WTC11 (cell line): Measurements from ENCODE around the gene NPEPL1. TPM values are rescaled to one million over a fixed set of nuclear protein-coding genes. Genes with fewer than 3 reads are reported as not detected.

ENCODE experiments used
- ATAC-seq: fragments of 200-7000 bp; cut with Tn5 transposase; 2 replicates; pipeline ENCODE4 v1.10.0; 2021; ENCODE audit warnings: mild to moderate bottlenecking, moderate library complexity
- CTCF ChIA-PET: fragments of 300-600 bp; sonication (Branson Sonifier 250); formaldehyde crosslinking; loops from one replicate; lab custom pipeline; 2021; ENCODE audit warnings: antibody characterized with exemption; lab: Charles Lee
- POLR2A ChIA-PET: fragments of 350-600 bp; sonication (Branson Sonifier 250); formaldehyde crosslinking; loops from one replicate; lab custom pipeline; 2021; ENCODE audit warnings: antibody characterized with exemption; lab: Charles Lee
- DNase-seq: peaks from one replicate; pipeline ENCODE4 v3.0.0; 2021; ENCODE audit warnings: low spot score
- H3K27ac Mint-ChIP-seq: 2 replicates; pipeline ENCODE4 v1.8.0; 2021; ENCODE audit warnings: mixed read lengths
- H3K27me3 Mint-ChIP-seq: 2 replicates; pipeline ENCODE4 v1.8.0; 2021; ENCODE audit warnings: low read depth, mild to moderate bottlenecking, moderate library complexity, mixed read lengths
- H3K36me3 Mint-ChIP-seq: 2 replicates; pipeline ENCODE4 v1.8.0; 2021; ENCODE audit warnings: mixed read lengths
- H3K4me1 Mint-ChIP-seq: 2 replicates; pipeline ENCODE4 v1.8.0; 2022; ENCODE audit warnings: mixed read lengths
- H3K4me3 Mint-ChIP-seq: 2 replicates; pipeline ENCODE4 v1.8.0; 2021; ENCODE audit warnings: mild to moderate bottlenecking, moderate library complexity, mixed read lengths
- H3K9me3 Mint-ChIP-seq: 2 replicates; pipeline ENCODE4 v1.8.0; 2021; ENCODE audit warnings: mixed read lengths
- KAT7 ChIP-seq: sonication (generic); formaldehyde crosslinking; IDR thresholded peaks from 2 replicates; pipeline ENCODE4 v1.8.1; 2023; ENCODE audit warnings: missing genetic modification reagents, mild to moderate bottlenecking, borderline replicate concordance
- MYBL2 ChIP-seq: sonication (generic); formaldehyde crosslinking; IDR thresholded peaks from 2 replicates; pipeline ENCODE4 v1.8.1; 2023; ENCODE audit warnings: mild to moderate bottlenecking, moderate library complexity, missing genetic modification reagents
- NFATC4 ChIP-seq: fragments of 250-450 bp; sonication (Bioruptor Pico); IDR thresholded peaks from 2 replicates; pipeline ENCODE4 v1.9.0; 2021; ENCODE audit warnings: mild to moderate bottlenecking
- NFYB ChIP-seq: sonication (generic); formaldehyde crosslinking; conservative IDR thresholded peaks from 2 replicates; pipeline ENCODE4 v1.8.0; 2022; ENCODE audit warnings: low read depth, missing genetic modification reagents
- NR2C2 ChIP-seq: sonication (generic); formaldehyde crosslinking; IDR thresholded peaks from 2 replicates; pipeline ENCODE4 v1.8.0; 2022; ENCODE audit warnings: mild to moderate bottlenecking, missing genetic modification reagents
- PRDM15 ChIP-seq: sonication (generic); formaldehyde crosslinking; IDR thresholded peaks from 2 replicates; pipeline ENCODE4 v1.8.0; 2022; ENCODE audit warnings: missing genetic modification reagents
- RORB ChIP-seq: fragments of 250-450 bp; sonication (Bioruptor Pico); IDR thresholded peaks from 2 replicates; pipeline ENCODE4 v1.9.0; 2021; ENCODE audit warnings: mild to moderate bottlenecking
- SP1 ChIP-seq: sonication (generic); formaldehyde crosslinking; conservative IDR thresholded peaks from 2 replicates; pipeline ENCODE4 v1.8.1; 2022; ENCODE audit warnings: missing genetic modification reagents
- TCF7 ChIP-seq: sonication (generic); formaldehyde crosslinking; IDR thresholded peaks from 2 replicates; pipeline ENCODE4 v1.8.0; 2022; ENCODE audit warnings: mild to moderate bottlenecking, low read depth, missing genetic modification reagents, moderate library complexity
- TEAD4 ChIP-seq: sonication (generic); formaldehyde crosslinking; IDR thresholded peaks from 2 replicates; pipeline ENCODE4 v1.8.0; 2022; ENCODE audit warnings: mild to moderate bottlenecking, missing genetic modification reagents
- ZMAT4 ChIP-seq: fragments of 250-450 bp; sonication (Bioruptor Pico); IDR thresholded peaks from 2 replicates; pipeline ENCODE4 v1.9.0; 2021; ENCODE audit warnings: mild to moderate bottlenecking
- ZNF219 ChIP-seq: sonication (generic); formaldehyde crosslinking; IDR thresholded peaks from 2 replicates; pipeline ENCODE4 v1.8.0; 2023; ENCODE audit warnings: missing genetic modification reagents, mild to moderate bottlenecking, borderline replicate concordance
- ZNF281 ChIP-seq: sonication (generic); formaldehyde crosslinking; IDR thresholded peaks from 2 replicates; pipeline ENCODE4 v1.8.0; 2023; ENCODE audit warnings: mild to moderate bottlenecking, missing genetic modification reagents
- ZNF416 ChIP-seq: fragments of 250-450 bp; sonication (Bioruptor Pico); IDR thresholded peaks from 2 replicates; pipeline ENCODE4 v1.9.0; 2021; ENCODE audit warnings: mild to moderate bottlenecking, inconsistent platforms
- total RNA-seq: library from RNA; stranded (reverse); gene quantifications from 3 replicates; pipeline ENCODE4 v1.2.3, GENCODE V29; 2021
- TF ChIP-seq, protein P1 (sequence below): fragments of 250-450 bp; sonication (Bioruptor Pico); IDR thresholded peaks from 2 replicates; pipeline ENCODE4 v2.1.2; 2022; ENCODE audit warnings: mild to moderate bottlenecking, moderate library complexity
- TF ChIP-seq, protein P2 (sequence below): sonication (generic); formaldehyde crosslinking; IDR thresholded peaks from 2 replicates; pipeline ENCODE4 v1.8.0; 2022; ENCODE audit warnings: mild to moderate bottlenecking, missing genetic modification reagents
- TF ChIP-seq, protein P3 (sequence below): fragments of 250-450 bp; sonication (Bioruptor Pico); IDR thresholded peaks from 2 replicates; pipeline ENCODE4 v1.9.0; 2021; ENCODE audit warnings: moderate library complexity, mild to moderate bottlenecking, inconsistent platforms, borderline replicate concordance

NPEPL1 gene
- total RNA-seq, 1 experiment from 2014 or later, result 39.9 TPM

DNA sequence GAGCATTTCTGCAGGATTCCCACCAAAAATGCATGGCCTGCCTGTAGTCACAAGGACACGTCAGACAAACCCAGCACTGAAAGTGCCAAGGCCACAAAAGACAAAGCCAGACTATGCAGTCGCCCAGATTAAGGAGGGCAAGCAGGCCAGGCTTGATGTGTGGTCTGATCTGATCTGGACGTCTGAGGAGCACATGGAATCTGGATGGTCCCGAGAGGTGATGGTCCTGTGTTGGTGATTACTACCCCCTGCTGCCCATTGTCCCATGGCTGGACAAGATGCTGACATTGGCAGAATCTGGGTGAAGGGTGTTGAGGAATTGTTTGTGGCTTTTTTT lies 17.1 kb downstream of the NPEPL1 start:
- ATAC-seq, result no peak
- no peak overlapping the region for H3K27ac Mint-ChIP-seq
- DNase-seq, result no peak
- TF ChIP-seq KAT7, result no peak
- no peak overlapping the region for H3K4me3 Mint-ChIP-seq
- no peaks in the 10 kb centered on the region for H3K27me3 Mint-ChIP-seq
- peaks cover 15% of the 10 kb centered on the region for H3K36me3 Mint-ChIP-seq
- ChIA-PET CTCF (interaction anchor here (0.6 kb wide), 1 partner anchor 38 kb away, joined by 4 read pairs; no protein-coding TSS in a partner anchor), POLR2A (no interaction called here)
- H3K9me3 Mint-ChIP-seq, result peaks cover 2% of the 10 kb centered on the region
- no peaks in the 10 kb centered on the region for H3K4me1 Mint-ChIP-seq

DNA sequence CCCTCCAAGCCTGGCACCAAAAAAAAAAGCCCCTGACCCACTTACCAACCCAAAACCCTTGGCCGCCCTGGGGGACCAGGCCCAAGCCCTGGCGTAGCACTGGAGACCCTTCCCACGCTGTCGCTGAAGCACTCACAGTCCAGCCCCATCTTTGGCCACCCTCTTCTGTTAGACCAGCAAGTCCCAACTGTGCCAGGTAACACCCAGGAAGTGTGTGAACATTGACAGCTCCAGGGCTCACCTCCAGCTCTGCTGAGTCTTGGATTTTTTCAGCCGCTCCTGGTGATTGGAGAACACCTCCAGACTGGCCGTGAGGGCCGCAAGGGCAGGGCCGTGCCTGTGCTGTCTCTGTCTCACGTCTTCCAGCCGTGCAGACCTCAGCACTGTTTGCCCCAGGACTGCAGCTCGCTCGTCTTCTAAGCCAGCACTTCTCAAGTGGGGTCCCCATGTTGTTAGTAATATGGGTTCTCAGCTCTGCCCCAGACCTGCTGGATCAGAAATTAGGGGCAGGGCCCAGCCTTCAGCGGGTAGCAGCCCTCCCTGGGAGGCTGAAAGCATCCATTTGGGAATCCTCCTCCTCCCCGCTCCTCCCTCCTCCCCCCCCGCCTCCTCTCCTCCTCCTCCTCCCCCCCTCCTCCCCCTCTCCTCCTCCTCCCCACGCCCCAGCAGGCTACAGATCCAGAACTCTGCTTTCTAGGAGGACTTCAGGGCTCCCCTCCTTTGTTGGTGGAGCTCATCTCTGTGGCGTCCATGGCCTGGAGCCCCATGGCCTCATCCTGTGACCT lies 18.1 kb downstream of the NPEPL1 start:
- ATAC-seq, result no peak
- no peak for TF ChIP-seq MYBL2
- TF ChIP-seq NR2C2 (CRISPR knock-in tag), result no peak
- Mint-ChIP-seq H3K4me1 (no peaks in the 10 kb centered on the region), H3K27me3 (no peaks in the 10 kb centered on the region), H3K4me3 (no peak overlapping the region), H3K36me3 (peaks cover 6% of the 10 kb centered on the region; the same call in 1 of the 2 replicates), H3K9me3 (no peaks in the 10 kb centered on the region), H3K27ac (no peak overlapping the region)
- peak; percentile 10 for DNase-seq
- CTCF ChIA-PET, result interaction anchor here (0.6 to 1.8 kb wide), 3 partner anchors 19 to 81 kb away, joined by 3 to 4 read pairs (median 3); partner anchors contain the start of gene STX16
- POLR2A ChIA-PET, result interaction anchor here (0.5 kb wide), 1 partner anchor 26 kb away, joined by 3 read pairs; no protein-coding TSS in a partner anchor

DNA sequence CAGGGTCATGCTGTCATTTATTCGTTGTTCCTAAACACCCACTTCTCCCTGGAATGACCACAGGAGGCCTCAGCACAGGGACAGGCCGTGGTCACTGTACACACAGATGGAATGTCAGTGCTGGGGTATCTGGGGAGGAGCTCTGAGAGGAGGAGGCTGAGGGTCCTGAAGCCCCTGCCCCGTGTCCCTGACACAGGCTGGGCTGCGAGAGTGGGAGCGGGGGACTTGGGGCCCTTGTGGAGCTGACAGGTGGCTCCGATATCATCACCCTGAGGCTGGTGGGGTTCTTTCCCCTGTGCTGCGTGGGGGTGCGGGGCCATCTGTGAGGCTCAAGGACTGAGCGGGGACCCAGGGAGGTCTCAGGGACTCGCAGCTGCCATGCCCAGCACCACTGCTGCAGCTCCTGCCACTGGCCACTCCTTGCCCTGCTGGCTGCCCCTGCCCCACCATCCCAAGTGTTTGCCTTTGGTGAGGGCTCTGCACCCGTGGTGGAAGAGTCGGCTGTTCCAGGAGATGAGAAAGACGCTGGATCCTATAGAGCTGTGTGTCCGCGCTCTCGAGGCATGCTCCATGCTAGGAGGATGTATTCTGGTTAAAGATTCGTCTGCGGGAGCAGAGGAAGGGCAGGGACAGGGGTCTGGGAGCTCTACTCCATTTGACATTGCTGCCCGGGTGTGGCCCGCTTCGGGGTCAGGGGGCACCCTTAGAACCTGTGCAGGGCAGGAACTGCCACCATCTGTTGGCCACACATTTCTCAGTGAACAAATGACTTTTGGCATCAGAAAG lies 18.9 kb downstream of the NPEPL1 start:
- no peak for ATAC-seq

More for the DNA sequence above, 18.9 kb downstream of the NPEPL1 start:
- no peak for DNase-seq
- Mint-ChIP-seq H3K27me3 (no peaks in the 10 kb centered on the region), H3K4me1 (no peaks in the 10 kb centered on the region), H3K36me3 (peaks cover 5% of the 10 kb centered on the region; the same call in 1 of the 2 replicates), H3K27ac (no peak overlapping the region), H3K9me3 (no peaks in the 10 kb centered on the region), H3K4me3 (no peak overlapping the region)
- no peak for TF ChIP-seq ZMAT4 (CRISPR knock-in tag)
- TF ChIP-seq RORB (CRISPR knock-in tag), result no peak
- TF ChIP-seq NFYB (CRISPR knock-in tag), result no peak
- TF ChIP-seq MYBL2, result no peak
- TF ChIP-seq ZNF219, result no peak
- no peak for TF ChIP-seq NFATC4 (CRISPR knock-in tag)
- TF ChIP-seq ZNF281 (CRISPR knock-in tag), result no peak
- TF ChIP-seq TCF7, result no peak
- no peak for TF ChIP-seq TEAD4 (CRISPR knock-in tag)
- TF ChIP-seq, protein P1, sequence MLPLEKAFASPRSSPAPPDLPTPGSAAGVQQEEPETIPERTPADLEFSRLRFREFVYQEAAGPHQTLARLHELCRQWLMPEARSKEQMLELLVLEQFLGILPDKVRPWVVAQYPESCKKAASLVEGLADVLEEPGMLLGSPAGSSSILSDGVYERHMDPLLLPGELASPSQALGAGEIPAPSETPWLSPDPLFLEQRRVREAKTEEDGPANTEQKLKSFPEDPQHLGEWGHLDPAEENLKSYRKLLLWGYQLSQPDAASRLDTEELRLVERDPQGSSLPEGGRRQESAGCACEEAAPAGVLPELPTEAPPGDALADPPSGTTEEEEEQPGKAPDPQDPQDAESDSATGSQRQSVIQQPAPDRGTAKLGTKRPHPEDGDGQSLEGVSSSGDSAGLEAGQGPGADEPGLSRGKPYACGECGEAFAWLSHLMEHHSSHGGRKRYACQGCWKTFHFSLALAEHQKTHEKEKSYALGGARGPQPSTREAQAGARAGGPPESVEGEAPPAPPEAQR (CRISPR knock-in tag), result no peak
- TF ChIP-seq, protein P2, sequence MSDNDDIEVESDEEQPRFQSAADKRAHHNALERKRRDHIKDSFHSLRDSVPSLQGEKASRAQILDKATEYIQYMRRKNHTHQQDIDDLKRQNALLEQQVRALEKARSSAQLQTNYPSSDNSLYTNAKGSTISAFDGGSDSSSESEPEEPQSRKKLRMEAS (CRISPR knock-in tag), result no peak
- TF ChIP-seq, protein P3, sequence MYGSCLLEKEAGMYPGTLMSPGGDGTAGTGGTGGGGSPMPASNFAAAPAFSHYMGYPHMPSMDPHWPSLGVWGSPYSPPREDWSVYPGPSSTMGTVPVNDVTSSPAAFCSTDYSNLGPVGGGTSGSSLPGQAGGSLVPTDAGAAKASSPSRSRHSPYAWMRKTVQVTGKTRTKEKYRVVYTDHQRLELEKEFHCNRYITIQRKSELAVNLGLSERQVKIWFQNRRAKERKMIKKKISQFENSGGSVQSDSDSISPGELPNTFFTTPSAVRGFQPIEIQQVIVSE, result no peak
- TF ChIP-seq ZNF416 (CRISPR knock-in tag), result no peak
- no peak for TF ChIP-seq PRDM15 (CRISPR knock-in tag)
- TF ChIP-seq SP1, result no peak
- CTCF ChIA-PET, result interaction anchor here (0.6 to 1.8 kb wide), 2 partner anchors 60 to 80 kb away, joined by 3 to 4 read pairs; partner anchors contain the start of gene STX16
- POLR2A ChIA-PET, result no interaction called here
